ENCODE data around the gene SLC19A1.

DNA sequence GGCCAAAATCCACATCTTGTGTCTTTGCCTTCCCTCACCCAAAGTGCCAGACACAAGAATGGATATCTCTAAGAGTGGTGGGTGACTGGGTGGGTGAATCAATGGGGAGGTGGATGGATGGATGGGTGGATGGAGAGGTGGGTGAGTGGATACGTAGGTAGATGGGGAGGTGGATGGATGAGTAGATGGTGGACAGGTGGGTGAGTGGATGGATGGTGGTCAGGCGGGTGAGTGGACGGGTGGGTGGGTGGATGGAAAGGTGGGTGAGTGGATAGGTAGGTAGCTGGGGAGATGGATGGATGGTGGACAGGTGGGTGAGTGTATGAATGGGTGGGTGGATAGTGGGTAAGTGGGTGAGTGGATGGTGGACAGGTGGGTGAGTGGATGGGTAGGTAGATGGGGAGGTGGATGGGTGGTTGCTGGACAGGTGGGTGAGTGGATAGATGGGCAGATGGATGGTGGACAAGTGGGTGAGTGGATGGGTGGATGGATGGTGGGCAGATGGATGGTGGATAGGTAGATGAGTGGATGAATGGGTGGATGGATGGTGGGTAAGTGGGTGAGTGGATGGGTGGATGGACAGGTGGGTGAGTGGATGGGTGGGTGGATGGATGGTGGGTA is 34.2 kb downstream of the SLC19A1 start:
- TF ChIP-seq CTCF (IDR thresholded peaks at IDR 0.05) (no peak), EP300 (IDR thresholded peaks at IDR 0.05) (no peak), POLR2A (IDR thresholded peaks at IDR 0.05) (no peak)

All from tibial nerve (tissue), 4 donors.